ENCODE measurements around the gene AGMAT. TPM values are rescaled to one million over a fixed set of nuclear protein-coding genes. Genes with fewer than 3 reads are reported as not detected.

Gene AGMAT
- total and polyA plus RNA-seq, 2 of the 13 experiments (the other 11 are each of a cell fraction or from before 2014, with no cell fraction given), result 59.1 to 174 TPM

GRCh38 chr1:15617173-15618076 lies 32.6 kb upstream of the AGMAT start, which contains the start of gene DDI2 (continued):
- TF ChIP-seq HNF1A (IDR thresholded peaks at IDR 0.05; ENCODE audit: low read depth) (no peak), HNF1A (CRISPR knock-in tag; IDR thresholded peaks at IDR 0.05; ENCODE audit: borderline replicate concordance) (0 out of 2 replicates have a peak, but pooled peaks have one; percentile 16), MAFG (CRISPR knock-in tag; IDR thresholded peaks at IDR 0.05) (no peak), HDAC6 (IDR thresholded peaks at IDR 0.05; ENCODE audit: low read depth, low read length) (no peak), ZBTB10 (CRISPR knock-in tag; IDR thresholded peaks at IDR 0.05; ENCODE audit: borderline replicate concordance) (peak; percentile 36; the same call in 1 of the 2 replicates), ZNF749 (CRISPR knock-in tag; IDR thresholded peaks at IDR 0.05; ENCODE audit: borderline replicate concordance) (no peak), ZBTB20 (CRISPR knock-in tag; IDR thresholded peaks at IDR 0.05; ENCODE audit: borderline replicate concordance, low read depth) (no peak), WIZ (CRISPR knock-in tag; IDR thresholded peaks at IDR 0.05) (no peak), PHF8 (CRISPR knock-in tag; IDR thresholded peaks at IDR 0.05) (peak; percentile 45; the same call in 1 of the 2 replicates), NAIF1 (CRISPR knock-in tag; IDR thresholded peaks at IDR 0.05; ENCODE audit: borderline replicate concordance) (no peak), MNT (IDR thresholded peaks at IDR 0.05) (no peak), HIVEP1 (CRISPR knock-in tag; IDR thresholded peaks at IDR 0.05) (peak; percentile 52; the same call in 1 of the 2 replicates), PBX3 (CRISPR knock-in tag; IDR thresholded peaks at IDR 0.05; ENCODE audit: borderline replicate concordance) (0 out of 2 replicates have a peak, but pooled peaks have one; percentile 48), ATF5 (CRISPR knock-in tag; IDR thresholded peaks at IDR 0.05; ENCODE audit: low read depth) (no peak), NFATC3 (CRISPR knock-in tag; IDR thresholded peaks at IDR 0.05) (no peak), DNMT3B (CRISPR knock-in tag; conservative IDR thresholded peaks at IDR 0.05) (no peak), ZNF619 (CRISPR knock-in tag; IDR thresholded peaks at IDR 0.05) (no peak; the same call in 1 of the 2 replicates), ZNF326 (CRISPR knock-in tag; IDR thresholded peaks at IDR 0.05; ENCODE audit: borderline replicate concordance) (no peak)
